AG09319 (cell line): ENCODE data around the gene AOC2.
A peak's percentile ranks its signal among the peaks of the same experiment; 100 is the strongest.
"Not testable (repeated sequence)": the region's sequence is repeated elsewhere in the genome, so short reads cannot be mapped to it uniquely, and the experiment has no call there.

Experiments used
- DNase-seq: peaks from one replicate; pipeline ENCODE4 v3.0.0-alpha.2; 2010; ENCODE audit warnings: low read depth; ENCODE audit errors: extremely low read depth
- CTCF ChIP-seq: IDR thresholded peaks from 2 replicates; pipeline ENCODE4 v1.5.1; 2011; ENCODE audit warnings: low read depth, mild to moderate bottlenecking, inconsistent platforms, low read length, moderate library complexity

The AOC2 gene

GRCh38 chr17:42894283-42895184 is 50.2 kb downstream of the AOC2 start:
- no peak for TF ChIP-seq CTCF
- no peak for DNase-seq

GRCh38 chr17:42895185-42895555 is 50.8 kb downstream of the AOC2 start:
- no peak for TF ChIP-seq CTCF
- peak; percentile 58 for DNase-seq

- no peak for TF ChIP-seq CTCF
- DNase-seq, result no peak
Measured at GRCh38 chr17:42898147-42898811, 53.9 kb downstream of the AOC2 start.

- not testable (repeated sequence) for DNase-seq
Measured at GRCh38 chr17:42899981-42900380, 55.6 kb downstream of the AOC2 start.
